H9 (cell line): ENCODE measurements around the gene ACBD6. TPM values are rescaled to one million over a fixed set of nuclear protein-coding genes. Genes with fewer than 3 reads are reported as not detected.

Experiments
- DNase-seq: peaks from one replicate; pipeline ENCODE4 v3.0.0-alpha.2; 2017
- H2AFZ ChIP-seq: one replicate; pipeline ENCODE4 v1.6.1; 2013; ENCODE audit warnings: mild to moderate bottlenecking, low read length, control low read depth, moderate library complexity
- H2AK5ac ChIP-seq: 2 replicates; pipeline ENCODE4 v1.6.1; 2013; ENCODE audit warnings: low read length, control low read depth, mixed read lengths; ENCODE audit not compliant: insufficient read length
- H2BK120ac ChIP-seq: one replicate; pipeline ENCODE4 v1.6.1; 2013; ENCODE audit warnings: low read depth, mild to moderate bottlenecking, low read length, control low read depth, inconsistent platforms; ENCODE audit not compliant: poor library complexity, severe bottlenecking
- H2BK12ac ChIP-seq: 2 replicates; pipeline ENCODE4 v1.6.1; 2013; ENCODE audit warnings: low read length, control low read depth, mixed read lengths, low read depth; ENCODE audit not compliant: insufficient read length
- H2BK15ac ChIP-seq: 2 replicates; pipeline ENCODE4 v1.6.1; 2013; ENCODE audit warnings: low read depth, low read length, control low read depth
- H2BK20ac ChIP-seq: one replicate; pipeline ENCODE4 v1.6.1; 2013; ENCODE audit warnings: low read depth, mild to moderate bottlenecking, low read length, control low read depth, inconsistent platforms; ENCODE audit not compliant: poor library complexity, severe bottlenecking
- H2BK5ac ChIP-seq: 2 replicates; pipeline ENCODE4 v1.6.1; 2013; ENCODE audit warnings: low read length, control low read depth, mixed read lengths; ENCODE audit not compliant: insufficient read length
- H3K14ac ChIP-seq: 2 replicates; pipeline ENCODE4 v1.6.1; 2013; ENCODE audit warnings: low read length, control low read depth; ENCODE audit not compliant: insufficient read depth
- H3K18ac ChIP-seq: 2 replicates; pipeline ENCODE4 v1.6.1; 2013; ENCODE audit warnings: low read depth, mild to moderate bottlenecking, mixed read lengths, low read length, control low read depth; ENCODE audit not compliant: insufficient read length
- H3K23ac ChIP-seq: 2 replicates; pipeline ENCODE4 v1.6.1; 2013; ENCODE audit warnings: low read length, control low read depth, mixed read lengths, low read depth; ENCODE audit not compliant: insufficient read length
- H3K23me2 ChIP-seq: 2 replicates; pipeline ENCODE4 v1.6.1; 2013; ENCODE audit warnings: low read depth, mild to moderate bottlenecking, mixed read lengths, low read length, control low read depth; ENCODE audit not compliant: insufficient read length, poor library complexity, severe bottlenecking
- H3K27ac ChIP-seq: 2 replicates; pipeline ENCODE4 v1.5.1; 2013; ENCODE audit warnings: low read length, control low read depth, mixed read lengths, low read depth; ENCODE audit not compliant: insufficient read length
- H3K27me3 ChIP-seq: 2 replicates; pipeline ENCODE4 v1.6.1; 2013; ENCODE audit warnings: low read length, control low read depth, inconsistent platforms; ENCODE audit not compliant: insufficient read depth
- H3K4ac ChIP-seq: 2 replicates; pipeline ENCODE4 v1.6.1; 2013; ENCODE audit warnings: low read depth, mild to moderate bottlenecking, control low read depth, inconsistent platforms, low read length, moderate library complexity
- H3K4me1 ChIP-seq: 2 replicates; pipeline ENCODE4 v1.6.1; 2013; ENCODE audit warnings: low read length, control low read depth, inconsistent platforms; ENCODE audit not compliant: insufficient read depth
- H3K4me2 ChIP-seq: 2 replicates; pipeline ENCODE4 v1.6.1; 2013; ENCODE audit warnings: low read length, control low read depth, mixed read lengths; ENCODE audit not compliant: insufficient read length, insufficient read depth
- H3K56ac ChIP-seq: 2 replicates; pipeline ENCODE4 v1.6.1; 2013; ENCODE audit warnings: low read depth, mild to moderate bottlenecking, mixed read lengths, low read length, control low read depth; ENCODE audit not compliant: insufficient read length
- H3K79me1 ChIP-seq: 2 replicates; pipeline ENCODE4 v1.6.1; 2013; ENCODE audit warnings: low read depth, mild to moderate bottlenecking, moderate library complexity, low read length, control low read depth, inconsistent platforms; ENCODE audit not compliant: insufficient read depth, poor library complexity, severe bottlenecking
- H3K79me2 ChIP-seq: 2 replicates; pipeline ENCODE4 v1.6.1; 2013; ENCODE audit warnings: low read length, control low read depth, inconsistent platforms; ENCODE audit not compliant: insufficient read depth
- H3K9ac ChIP-seq: 2 replicates; pipeline ENCODE4 v1.6.1; 2013; ENCODE audit warnings: low read length, control low read depth, mixed read lengths; ENCODE audit not compliant: insufficient read length; ENCODE audit errors: extremely low read depth
- H3K9me3 ChIP-seq: one replicate; pipeline ENCODE4 v1.6.1; 2013; ENCODE audit warnings: low read depth, low read length, inconsistent platforms; ENCODE audit not compliant: control insufficient read depth
- H3T11ph ChIP-seq: one replicate; pipeline ENCODE4 v1.6.1; 2013; ENCODE audit warnings: mild to moderate bottlenecking, low read length, control low read depth, inconsistent platforms
- H4K20me1 ChIP-seq: one replicate; pipeline ENCODE4 v1.6.1; 2013; ENCODE audit not compliant: control insufficient read depth, insufficient read length, insufficient read depth
- H4K5ac ChIP-seq: 2 replicates; pipeline ENCODE4 v1.6.1; 2013; ENCODE audit warnings: low read depth, mild to moderate bottlenecking, mixed read lengths, low read length, control low read depth; ENCODE audit not compliant: insufficient read length
- H4K8ac ChIP-seq: replicated peaks from 2 replicates; pipeline ENCODE4 v1.6.1; 2013; ENCODE audit warnings: low read length, control low read depth, mixed read lengths, low read depth; ENCODE audit not compliant: insufficient read length
- H4K91ac ChIP-seq: 2 replicates; pipeline ENCODE4 v1.6.1; 2013; ENCODE audit warnings: low read depth, mild to moderate bottlenecking, moderate library complexity, mixed read lengths, low read length, control low read depth; ENCODE audit not compliant: insufficient read length
- H3K27ac Mint-ChIP-seq, 3 experiments: 2 replicates in 2 of 3; 3 replicates in 1 of 3; pipeline ENCODE4 v1.8.0; 2020 to 2021; ENCODE audit warnings: mixed read lengths in 3 of 3, mild to moderate bottlenecking in 1 of 3, moderate library complexity in 1 of 3
- H3K27me3 Mint-ChIP-seq: 2 replicates; pipeline ENCODE4 v1.8.0; 2021; ENCODE audit warnings: low read depth, mild to moderate bottlenecking, moderate library complexity, mixed read lengths
- H3K36me3 Mint-ChIP-seq, 3 experiments: 2 replicates in 2 of 3; 3 replicates in 1 of 3; pipeline ENCODE4 v1.8.0; 2020 to 2021; ENCODE audit warnings: low read depth in 3 of 3, mixed read lengths in 3 of 3; ENCODE audit not compliant: insufficient read depth in 1 of 3
- H3K4me1 Mint-ChIP-seq, 2 experiments: 2 replicates each; pipeline ENCODE4 v1.8.0; 2020; ENCODE audit warnings: mixed read lengths in 2 of 2
- H3K4me3 Mint-ChIP-seq, 2 experiments: 2 replicates in 1 of 2; 3 replicates in 1 of 2; pipeline ENCODE4 v1.8.0; 2020 to 2021; ENCODE audit warnings: mild to moderate bottlenecking in 2 of 2, mixed read lengths in 2 of 2, moderate library complexity in 1 of 2
- H3K9me3 Mint-ChIP-seq, 2 experiments: 2 replicates in 1 of 2; 3 replicates in 1 of 2; pipeline ENCODE4 v1.8.0; 2020; ENCODE audit warnings: mild to moderate bottlenecking in 2 of 2, mixed read lengths in 2 of 2, moderate library complexity in 1 of 2
- CTCF ChIP-seq: fragments of 200-600 bp; sonication (generic); conservative IDR thresholded peaks from 3 replicates; pipeline ENCODE4 v1.8.0; 2021; ENCODE audit warnings: antibody characterized with exemption, mild to moderate bottlenecking
- WGBS: extraction: QIAGEN DNeasy Blood & Tissue Kit; methylation state at CpG from one replicate; pipeline ENCODE4 v1.1.7; 2013; ENCODE audit warnings: missing lambda C conversion rate, low lambda C conversion rate, mixed read lengths; ENCODE audit not compliant: insufficient read length; ENCODE audit errors: extremely low coverage; 5-methylcytosine and 5-hydroxymethylcytosine counted together
- total RNA-seq: library from RNA; stranded (reverse); gene quantifications from 2 replicates; pipeline ENCODE4 v1.2.1, GENCODE V29; 2021

ACBD6 gene
- total RNA-seq, 1 experiment from 2014 or later: 51.4 TPM

GRCh38 chr1:180253585-180254495 is 248.5 kb downstream of the ACBD6 start:
- no peaks in the 10 kb centered on the region for H3K9me3 ChIP-seq
- no peak overlapping the region for H3K4me3 Mint-ChIP-seq
- H4K8ac ChIP-seq: no peak overlapping the region
- no peak overlapping the region for H3T11ph ChIP-seq
- no peak overlapping the region for H2AK5ac ChIP-seq
- H3K4me2 ChIP-seq: no peak overlapping the region
- H3K9me3 Mint-ChIP-seq: no peaks in the 10 kb centered on the region
- H3K23ac ChIP-seq: no peak overlapping the region
- no peak overlapping the region for H3K27ac ChIP-seq
- H3K23me2 ChIP-seq: no peaks in the 10 kb centered on the region
- no peak overlapping the region for H2AFZ ChIP-seq
- H4K5ac ChIP-seq: no peak overlapping the region
- WGBS: no CpG with 5 or more reads among the region's 31 CpGs
- no peaks in the 10 kb centered on the region for H3K79me1 ChIP-seq
- H3K9ac ChIP-seq: no peak overlapping the region
- H2BK12ac ChIP-seq: no peak overlapping the region
- H2BK5ac ChIP-seq: no peak overlapping the region
- peaks cover 33 to 46% of the 10 kb centered on the region in 2 experiments for H3K4me1 Mint-ChIP-seq
- no peak overlapping the region for H2BK20ac ChIP-seq
- peaks cover 0 to 1% (median 0%) of the 10 kb centered on the region in 3 experiments; a peak in 1 of 7 replicates for H3K36me3 Mint-ChIP-seq
- TF ChIP-seq CTCF: no peak
- no peaks in the 10 kb centered on the region for H3K27me3 ChIP-seq
- H4K20me1 ChIP-seq: no peaks in the 10 kb centered on the region
- peaks cover 5% of the 10 kb centered on the region; the same call in 1 of the 2 replicates for H3K4me1 ChIP-seq
- no peak overlapping the region for H3K14ac ChIP-seq
- peak overlapping the region in 1 of 3 experiments; percentile 44; a peak in 3 of 7 replicates for H3K27ac Mint-ChIP-seq
- no peak overlapping the region for H3K18ac ChIP-seq
- no peak overlapping the region for H3K56ac ChIP-seq
- H3K79me2 ChIP-seq: no peaks in the 10 kb centered on the region
- no peak overlapping the region for H2BK120ac ChIP-seq
- no peak overlapping the region for H4K91ac ChIP-seq
- H3K4ac ChIP-seq: no peak overlapping the region
- H3K27me3 Mint-ChIP-seq: peaks cover 3% of the 10 kb centered on the region
- DNase-seq: peak; percentile 31
- H2BK15ac ChIP-seq: no peak overlapping the region
